Lower leg skin (tissue), 4 donors: Measurements from ENCODE around the gene DPH1. TPM values are rescaled to one million over a fixed set of nuclear protein-coding genes. Genes with fewer than 3 reads are reported as not detected.

Experiments
- DNase-seq, 2 donors: peaks; one replicate each; pipeline ENCODE4 v3.0.0-alpha.2; 2019; ENCODE audit warnings: low spot score in 2 of 2
- H3K4me3 ChIP-seq: fragments of 200-600 bp; sonication (generic); 2 replicates; pipeline ENCODE4 v1.5.1; 2017; ENCODE audit warnings: mild to moderate bottlenecking, low read depth; ENCODE audit not compliant: poor library complexity, severe bottlenecking
- POLR2A ChIP-seq, 2 donors: fragments of 450-650 bp; IDR thresholded peaks; one replicate each; pipeline ENCODE4 v1.6.1; 2016 to 2017; ENCODE audit warnings: antibody characterized with exemption in 2 of 2, mild to moderate bottlenecking in 1 of 2, moderate library complexity in 1 of 2
- WGBS, 2 donors: methylation state at CpG; one replicate each; pipeline ENCODE4 v1.1.5; 2018; 5-methylcytosine and 5-hydroxymethylcytosine counted together
- intact Hi-C: fragments of 100-400 bp; cut with DNase I; formaldehyde crosslinking; loops from one replicate; pipeline ENCODE4 v1.15.0; 2023; ENCODE audit warnings: low total_unique reads
- total RNA-seq, 4 donors: library from RNA; depleted of rRNA; stranded (reverse); fragments of >200 nt; gene quantifications; one replicate each; pipeline ENCODE4 v1.1.0, GENCODE V29; 2016
- TF ChIP-seq, protein P1 (sequence below), 3 donors: fragments of 450-650 bp; IDR thresholded peaks; one replicate each; pipeline ENCODE4 v1.5.1; 2016; ENCODE audit warnings: antibody characterized with exemption in 3 of 3, mild to moderate bottlenecking in 3 of 3, moderate library complexity in 2 of 3

Gene DPH1
- total RNA-seq, 4 donors from 2014 or later = 50.4 to 80.0 (median 61.2) TPM

DNA sequence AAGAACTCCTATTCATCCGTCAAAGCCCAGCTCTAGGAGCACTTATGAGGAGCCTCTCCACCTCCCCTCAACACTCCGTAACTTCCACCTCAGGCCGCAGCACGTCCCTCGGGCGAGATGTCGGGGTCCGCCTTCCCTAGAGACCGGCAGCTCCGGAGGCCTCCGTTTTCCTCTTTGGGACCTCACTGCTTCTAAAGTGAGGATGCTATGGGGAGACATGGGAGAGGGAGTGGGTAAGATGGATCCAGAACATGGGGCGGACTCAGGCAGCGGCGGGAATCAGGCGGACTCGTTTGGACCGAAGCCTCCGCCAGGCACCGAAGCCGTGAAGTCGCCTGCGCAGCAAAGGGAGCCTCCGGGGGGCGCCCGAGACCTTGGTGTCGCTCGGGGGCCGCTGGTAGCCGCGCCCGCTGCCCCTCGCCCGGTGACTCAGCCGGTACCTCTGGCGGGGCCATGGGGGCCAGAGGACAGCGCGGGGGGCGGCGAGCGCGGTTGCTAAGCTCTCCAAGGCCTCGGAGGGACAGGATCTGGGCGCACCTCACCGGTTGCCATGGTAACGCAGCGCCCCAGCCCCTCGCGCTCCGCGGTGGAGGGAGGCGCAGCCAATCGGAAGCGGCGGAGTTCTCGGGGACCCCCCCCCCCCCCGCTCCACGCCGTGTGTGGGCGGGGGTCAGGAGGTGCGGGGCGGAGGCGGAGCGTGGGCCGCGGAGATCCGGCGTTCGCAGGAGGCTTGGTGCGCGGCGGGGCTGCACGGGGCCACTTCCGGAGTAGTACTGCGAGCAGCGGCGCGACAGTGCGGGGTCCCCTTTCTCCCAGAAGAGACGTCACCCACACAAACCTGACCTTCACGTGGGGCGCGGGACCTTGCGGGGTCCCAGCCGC, 23.7 kb downstream of the DPH1 start:
- intact Hi-C loops = no loop called here
- 10 to 17% methylated on average over 28 to 61 of the region's 84 CpGs for WGBS, 2 donors
- TF ChIP-seq, protein P1, sequence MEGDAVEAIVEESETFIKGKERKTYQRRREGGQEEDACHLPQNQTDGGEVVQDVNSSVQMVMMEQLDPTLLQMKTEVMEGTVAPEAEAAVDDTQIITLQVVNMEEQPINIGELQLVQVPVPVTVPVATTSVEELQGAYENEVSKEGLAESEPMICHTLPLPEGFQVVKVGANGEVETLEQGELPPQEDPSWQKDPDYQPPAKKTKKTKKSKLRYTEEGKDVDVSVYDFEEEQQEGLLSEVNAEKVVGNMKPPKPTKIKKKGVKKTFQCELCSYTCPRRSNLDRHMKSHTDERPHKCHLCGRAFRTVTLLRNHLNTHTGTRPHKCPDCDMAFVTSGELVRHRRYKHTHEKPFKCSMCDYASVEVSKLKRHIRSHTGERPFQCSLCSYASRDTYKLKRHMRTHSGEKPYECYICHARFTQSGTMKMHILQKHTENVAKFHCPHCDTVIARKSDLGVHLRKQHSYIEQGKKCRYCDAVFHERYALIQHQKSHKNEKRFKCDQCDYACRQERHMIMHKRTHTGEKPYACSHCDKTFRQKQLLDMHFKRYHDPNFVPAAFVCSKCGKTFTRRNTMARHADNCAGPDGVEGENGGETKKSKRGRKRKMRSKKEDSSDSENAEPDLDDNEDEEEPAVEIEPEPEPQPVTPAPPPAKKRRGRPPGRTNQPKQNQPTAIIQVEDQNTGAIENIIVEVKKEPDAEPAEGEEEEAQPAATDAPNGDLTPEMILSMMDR (IDR thresholded peaks at IDR 0.05) = no peak
- no peak for TF ChIP-seq POLR2A (IDR thresholded peaks at IDR 0.05)
- H3K4me3 ChIP-seq = peak overlapping the region; percentile 10
- peak in 1 of 2 donors; percentile 96 for DNase-seq

DNA sequence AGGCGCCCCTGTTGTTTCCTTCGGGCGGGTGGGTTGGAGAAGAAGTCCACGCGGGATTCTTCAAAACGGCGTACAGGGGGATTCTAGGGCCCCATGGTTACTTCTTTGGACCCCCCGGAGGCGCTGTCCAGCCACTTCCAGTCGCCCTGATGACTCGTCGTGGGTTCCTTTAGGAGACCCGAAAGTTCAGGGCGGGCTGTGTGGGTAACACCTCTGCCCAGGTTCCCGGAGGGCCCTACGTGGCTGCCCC, 24.2 kb downstream of the DPH1 start:
- no peak for DNase-seq
- intact Hi-C loops = no loop called here
- 4 to 6% methylated on average over 14 to 16 of the region's 16 CpGs for WGBS, 2 donors
- TF ChIP-seq, protein P1 (IDR thresholded peaks at IDR 0.05) = no peak
- TF ChIP-seq POLR2A (IDR thresholded peaks at IDR 0.05) = no peak
- H3K4me3 ChIP-seq = no peak overlapping the region

DNA sequence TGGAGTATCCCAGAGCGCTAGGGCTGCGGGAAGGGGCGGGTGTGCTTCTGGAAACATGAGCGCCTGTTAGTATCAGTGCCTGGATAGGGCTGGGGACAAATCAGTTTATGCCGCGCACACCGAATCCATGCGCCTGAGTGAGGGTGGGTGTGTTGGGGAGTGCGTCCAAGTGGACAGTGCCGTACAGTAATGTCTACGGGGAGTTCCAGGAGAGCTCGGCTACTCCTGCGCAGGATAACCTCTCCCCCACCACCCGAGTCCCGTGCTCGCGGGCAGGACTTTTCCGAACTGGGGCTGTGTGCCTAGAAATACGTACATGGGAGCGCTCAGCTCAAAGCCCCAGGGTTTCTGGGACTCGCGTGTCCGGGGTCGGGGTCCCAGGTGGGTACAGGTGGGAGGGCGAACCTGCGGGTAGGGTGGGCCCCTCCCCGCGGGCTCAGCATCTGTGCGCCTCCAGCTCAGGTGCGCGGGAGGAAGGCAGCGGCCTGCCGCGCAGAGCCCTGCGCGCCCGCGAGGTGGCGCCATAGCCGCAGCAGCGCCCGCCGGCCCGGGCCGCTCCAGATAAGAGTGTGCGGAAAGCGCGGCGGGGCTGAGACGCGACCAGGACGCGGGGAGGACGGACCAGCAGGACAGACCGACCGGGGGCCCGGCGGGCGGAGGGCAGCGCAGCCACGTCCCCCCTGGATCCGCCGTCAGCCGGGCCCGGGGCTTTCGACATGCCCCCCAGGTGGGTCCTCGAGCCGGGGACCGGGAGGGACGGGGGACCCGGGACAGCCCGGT, 24.7 kb downstream of the DPH1 start, which contains the start of gene HIC1:
HIC1 (plus strand) TSS at position 592 of the 780 bp plus-strand sequence. CDS start 1,588 bp downstream, outside the sequence.
- WGBS, 2 donors = 0 to 3% methylated on average over 28 to 36 of the region's 72 CpGs
- H3K4me3 ChIP-seq = peak within 1 kb of the TSS; percentile 32
- intact Hi-C loops = no loop called here
- peak in 1 of 2 donors; percentile 96 for DNase-seq
- no peak for TF ChIP-seq POLR2A (IDR thresholded peaks at IDR 0.05)
- TF ChIP-seq, protein P1 (IDR thresholded peaks at IDR 0.05) = peak in 2 of 3 donors; percentile 21 to 75

DNA sequence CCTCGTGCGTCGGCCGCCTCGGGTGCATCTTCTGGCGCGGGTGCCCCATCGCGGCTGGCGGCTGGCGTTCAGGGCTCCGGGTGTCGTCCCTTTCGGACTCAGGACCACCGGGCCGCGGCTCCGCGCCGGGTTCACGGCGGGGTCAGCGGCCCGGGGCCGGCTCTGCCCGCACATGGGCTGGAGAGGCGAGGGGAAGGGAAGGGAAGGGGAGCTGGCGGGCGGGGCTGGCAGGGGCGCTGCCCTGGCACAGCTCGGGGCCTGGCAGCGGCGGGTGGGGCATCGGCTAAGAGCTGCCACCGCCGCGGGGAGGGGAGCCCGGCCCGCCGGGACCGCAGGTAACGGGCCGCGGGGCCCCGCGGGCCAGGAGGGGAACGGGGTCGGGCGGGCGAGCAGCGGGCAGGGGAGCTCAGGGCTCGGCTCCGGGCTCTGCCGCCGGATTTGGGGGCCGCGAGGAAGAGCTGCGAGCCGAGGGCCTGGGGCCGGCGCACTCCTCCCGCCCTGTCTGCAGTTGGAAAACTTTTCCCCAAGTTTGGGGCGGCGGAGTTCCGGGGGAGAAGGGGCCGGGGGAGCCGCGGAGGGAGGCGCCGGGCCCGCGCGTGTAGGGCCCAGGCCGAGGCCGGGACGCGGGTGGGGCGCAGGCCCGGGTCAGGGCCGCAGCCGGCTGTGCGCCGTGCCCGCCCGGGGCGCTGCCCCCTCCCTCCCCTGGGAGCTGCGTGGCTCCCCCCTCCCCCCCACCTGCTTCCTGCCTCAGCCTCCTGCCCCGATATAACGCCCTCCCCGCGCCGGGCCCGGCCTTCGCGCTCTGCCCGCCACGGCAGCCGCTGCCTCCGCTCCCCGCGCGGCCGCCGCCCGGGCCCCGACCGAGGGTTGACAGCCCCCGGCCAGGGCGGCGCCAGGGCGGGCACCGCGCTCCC, 25.6 kb downstream of the DPH1 start:
- peak overlapping the region; percentile 32 for H3K4me3 ChIP-seq
- intact Hi-C loops = no loop called here
- WGBS, 2 donors = 0 to 3% methylated on average over 29 to 43 of the region's 113 CpGs
- TF ChIP-seq, protein P1 (IDR thresholded peaks at IDR 0.05) = no peak
- no peak for TF ChIP-seq POLR2A (IDR thresholded peaks at IDR 0.05)
- DNase-seq = no peak
